Hepatocyte (in vitro differentiated cells): ENCODE measurements around the gene LIMS2. TPM values are rescaled to one million over a fixed set of nuclear protein-coding genes. Genes with fewer than 3 reads are reported as not detected.

ENCODE experiments used
- DNase-seq: peaks from one replicate; pipeline ENCODE4 v3.0.0-alpha.2; 2016; ENCODE audit warnings: low spot score
- H2AFZ ChIP-seq: fragments of 200-600 bp; sonication (generic); 2 replicates; pipeline ENCODE4 v1.6.0; 2016; ENCODE audit warnings: antibody characterized with exemption, mild to moderate bottlenecking
- H3K27ac ChIP-seq: fragments of 200-600 bp; sonication (generic); 2 replicates; pipeline ENCODE4 v1.5.1; 2016; ENCODE audit warnings: mild to moderate bottlenecking
- H3K27me3 ChIP-seq: fragments of 200-600 bp; sonication (generic); 2 replicates; pipeline ENCODE4 v1.6.1; 2016
- H3K36me3 ChIP-seq: fragments of 200-600 bp; sonication (generic); replicated peaks from 2 replicates; pipeline ENCODE4 v1.5.1; 2016; ENCODE audit warnings: low read depth; ENCODE audit not compliant: insufficient read depth
- H3K4me1 ChIP-seq: fragments of 200-600 bp; sonication (generic); 2 replicates; pipeline ENCODE4 v1.5.1; 2016; ENCODE audit warnings: mild to moderate bottlenecking, moderate library complexity; ENCODE audit not compliant: insufficient read depth
- H3K4me2 ChIP-seq: fragments of 200-600 bp; sonication (generic); 2 replicates; pipeline ENCODE4 v1.6.0; 2016
- H3K4me3 ChIP-seq: fragments of 200-600 bp; sonication (generic); 2 replicates; pipeline ENCODE4 v1.5.1; 2016; ENCODE audit warnings: mild to moderate bottlenecking
- H3K79me2 ChIP-seq: fragments of 200-600 bp; sonication (generic); 2 replicates; pipeline ENCODE4 v1.6.0; 2017; ENCODE audit warnings: mild to moderate bottlenecking
- H3K9me2 ChIP-seq: fragments of 200-600 bp; sonication (generic); replicated peaks from 2 replicates; pipeline ENCODE4 v1.6.0; 2017; ENCODE audit warnings: mild to moderate bottlenecking; ENCODE audit not compliant: insufficient read depth
- H3K9me3 ChIP-seq: fragments of 200-600 bp; sonication (generic); 2 replicates; pipeline ENCODE4 v1.5.1; 2016; ENCODE audit warnings: low read depth, mild to moderate bottlenecking
- H4K20me1 ChIP-seq: fragments of 200-600 bp; sonication (generic); 2 replicates; pipeline ENCODE4 v1.6.0; 2016; ENCODE audit warnings: mild to moderate bottlenecking; ENCODE audit not compliant: insufficient read depth, poor library complexity, severe bottlenecking
- EZH2 ChIP-seq: fragments of 200-600 bp; sonication (generic); IDR thresholded peaks from 2 replicates; pipeline ENCODE4 v1.6.1; 2016; ENCODE audit warnings: antibody characterized with exemption, mild to moderate bottlenecking, borderline replicate concordance
- EZH2phosphoT487 ChIP-seq: fragments of 200-600 bp; sonication (generic); IDR thresholded peaks from one replicate; pipeline ENCODE4 v1.6.1; 2018; ENCODE audit warnings: antibody characterized with exemption, mild to moderate bottlenecking, low read depth, moderate library complexity; ENCODE audit not compliant: unreplicated experiment, severe bottlenecking
- WGBS: methylation state at CpG from one replicate; pipeline ENCODE4 v1.1.6; 2016; ENCODE audit warnings: low lambda C conversion rate; ENCODE audit errors: missing lambda C conversion rate; 5-methylcytosine and 5-hydroxymethylcytosine counted together
- polyA plus RNA-seq: library from polyadenylated mRNA; unstranded; fragments of >200 nt; fragmentation: Nextera tagmentation; extraction: Ambion mirVana; gene quantifications from 2 replicates; pipeline ENCODE4 v1.2.1, GENCODE V29; 2016
- total RNA-seq: library from RNA; depleted of rRNA; stranded (reverse); fragments of >200 nt; gene quantifications from 2 replicates; pipeline ENCODE4 v1.2.3, GENCODE V29; 2014
- TF ChIP-seq, protein P1 (sequence below): fragments of 200-600 bp; sonication (generic); IDR thresholded peaks from 2 replicates; pipeline ENCODE4 v1.5.1; 2016; ENCODE audit warnings: antibody characterized with exemption, mild to moderate bottlenecking; ENCODE audit not compliant: poor library complexity

Gene LIMS2
- total and polyA plus RNA-seq, 2 experiments from 2014 or later = 4.0 to 8.3 TPM

DNA sequence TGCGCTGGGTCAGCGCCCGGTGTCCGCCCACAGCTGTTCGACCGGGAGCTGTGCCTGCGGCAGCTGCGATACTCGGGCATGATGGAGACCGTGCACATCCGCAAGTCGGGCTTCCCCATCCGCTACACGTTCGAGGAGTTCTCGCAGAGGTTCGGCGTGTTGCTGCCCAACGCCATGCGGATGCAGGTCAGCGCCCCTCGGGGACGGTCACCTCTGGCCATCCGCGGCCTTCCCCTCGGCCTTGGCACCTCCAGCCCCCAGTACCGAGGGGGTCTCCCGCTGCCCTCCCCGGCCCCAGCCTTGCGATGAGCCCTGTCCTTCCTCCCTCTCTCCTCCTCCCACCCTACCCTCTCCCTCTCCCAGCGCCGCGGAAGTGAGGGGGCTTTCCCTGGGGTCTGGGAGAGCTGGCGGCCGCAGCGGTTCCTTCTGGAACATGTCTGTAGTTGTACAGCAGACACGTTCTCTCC lies 82.5 kb downstream of the LIMS2 start:
- WGBS = 96% methylated on average over 26 of the region's 37 CpGs
- H3K4me3 ChIP-seq = no peak overlapping the region
- no peak overlapping the region for H3K27ac ChIP-seq
- no peaks in the 10 kb centered on the region for H3K9me2 ChIP-seq
- no peak overlapping the region for H3K4me2 ChIP-seq
- H3K27me3 ChIP-seq = no peaks in the 10 kb centered on the region
- no peaks in the 10 kb centered on the region for H4K20me1 ChIP-seq
- H3K79me2 ChIP-seq = no peaks in the 10 kb centered on the region
- no peaks in the 10 kb centered on the region for H3K36me3 ChIP-seq
- H3K4me1 ChIP-seq = no peaks in the 10 kb centered on the region
- no peaks in the 10 kb centered on the region for H3K9me3 ChIP-seq
- TF ChIP-seq EZH2phosphoT487 = no peak
- H2AFZ ChIP-seq = no peak overlapping the region
- DNase-seq = no peak

DNA sequence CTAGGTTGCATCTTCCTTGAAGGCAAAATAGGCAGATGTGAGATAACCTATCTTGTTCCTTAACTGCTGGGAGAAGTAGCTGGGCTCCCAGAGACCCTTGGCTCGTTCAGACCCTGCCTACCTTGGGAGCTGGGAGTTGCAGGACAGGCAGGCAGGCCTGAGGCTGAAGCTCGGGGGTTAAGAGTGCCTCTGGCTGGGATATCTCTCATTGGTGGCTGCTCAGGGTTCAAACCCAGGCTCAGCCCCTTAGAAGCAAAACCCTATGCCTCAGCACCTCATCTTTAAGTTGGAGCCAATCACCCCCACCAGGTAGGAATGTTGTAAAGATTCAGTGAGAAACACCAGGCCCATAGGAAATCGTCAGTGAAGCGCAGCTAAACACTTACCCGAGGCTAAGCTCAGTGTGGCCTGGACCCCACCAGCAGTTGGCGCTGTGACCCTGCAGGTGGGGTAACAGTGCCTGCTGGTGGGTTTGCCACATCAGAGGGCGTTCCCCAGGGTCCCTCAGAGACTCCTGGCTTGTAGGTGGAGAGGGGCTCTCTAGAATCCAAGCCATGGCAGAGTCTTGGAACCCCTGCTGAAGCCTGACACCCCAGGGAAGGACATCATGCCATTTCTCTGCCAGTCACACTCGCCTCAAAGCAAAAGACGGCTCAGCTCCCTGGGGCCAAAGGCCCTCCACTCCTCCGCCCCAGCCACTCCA lies 84.0 kb downstream of the LIMS2 start:
- Histone ChIP-seq H3K9me2 (no peaks in the 10 kb centered on the region), H3K79me2 (no peaks in the 10 kb centered on the region), H3K4me1 (no peaks in the 10 kb centered on the region), H3K9me3 (no peaks in the 10 kb centered on the region), H3K27me3 (no peaks in the 10 kb centered on the region), H3K4me3 (no peak overlapping the region), H3K36me3 (no peaks in the 10 kb centered on the region), H2AFZ (no peak overlapping the region), H3K27ac (no peak overlapping the region), H4K20me1 (no peaks in the 10 kb centered on the region), H3K4me2 (no peak overlapping the region)
- TF ChIP-seq EZH2 (no peak), EZH2phosphoT487 (no peak)
- TF ChIP-seq, protein P1, sequence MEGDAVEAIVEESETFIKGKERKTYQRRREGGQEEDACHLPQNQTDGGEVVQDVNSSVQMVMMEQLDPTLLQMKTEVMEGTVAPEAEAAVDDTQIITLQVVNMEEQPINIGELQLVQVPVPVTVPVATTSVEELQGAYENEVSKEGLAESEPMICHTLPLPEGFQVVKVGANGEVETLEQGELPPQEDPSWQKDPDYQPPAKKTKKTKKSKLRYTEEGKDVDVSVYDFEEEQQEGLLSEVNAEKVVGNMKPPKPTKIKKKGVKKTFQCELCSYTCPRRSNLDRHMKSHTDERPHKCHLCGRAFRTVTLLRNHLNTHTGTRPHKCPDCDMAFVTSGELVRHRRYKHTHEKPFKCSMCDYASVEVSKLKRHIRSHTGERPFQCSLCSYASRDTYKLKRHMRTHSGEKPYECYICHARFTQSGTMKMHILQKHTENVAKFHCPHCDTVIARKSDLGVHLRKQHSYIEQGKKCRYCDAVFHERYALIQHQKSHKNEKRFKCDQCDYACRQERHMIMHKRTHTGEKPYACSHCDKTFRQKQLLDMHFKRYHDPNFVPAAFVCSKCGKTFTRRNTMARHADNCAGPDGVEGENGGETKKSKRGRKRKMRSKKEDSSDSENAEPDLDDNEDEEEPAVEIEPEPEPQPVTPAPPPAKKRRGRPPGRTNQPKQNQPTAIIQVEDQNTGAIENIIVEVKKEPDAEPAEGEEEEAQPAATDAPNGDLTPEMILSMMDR = peak; percentile 68
- 52% methylated on average over 10 of the region's 10 CpGs for WGBS
- DNase-seq = peak; percentile 69

DNA sequence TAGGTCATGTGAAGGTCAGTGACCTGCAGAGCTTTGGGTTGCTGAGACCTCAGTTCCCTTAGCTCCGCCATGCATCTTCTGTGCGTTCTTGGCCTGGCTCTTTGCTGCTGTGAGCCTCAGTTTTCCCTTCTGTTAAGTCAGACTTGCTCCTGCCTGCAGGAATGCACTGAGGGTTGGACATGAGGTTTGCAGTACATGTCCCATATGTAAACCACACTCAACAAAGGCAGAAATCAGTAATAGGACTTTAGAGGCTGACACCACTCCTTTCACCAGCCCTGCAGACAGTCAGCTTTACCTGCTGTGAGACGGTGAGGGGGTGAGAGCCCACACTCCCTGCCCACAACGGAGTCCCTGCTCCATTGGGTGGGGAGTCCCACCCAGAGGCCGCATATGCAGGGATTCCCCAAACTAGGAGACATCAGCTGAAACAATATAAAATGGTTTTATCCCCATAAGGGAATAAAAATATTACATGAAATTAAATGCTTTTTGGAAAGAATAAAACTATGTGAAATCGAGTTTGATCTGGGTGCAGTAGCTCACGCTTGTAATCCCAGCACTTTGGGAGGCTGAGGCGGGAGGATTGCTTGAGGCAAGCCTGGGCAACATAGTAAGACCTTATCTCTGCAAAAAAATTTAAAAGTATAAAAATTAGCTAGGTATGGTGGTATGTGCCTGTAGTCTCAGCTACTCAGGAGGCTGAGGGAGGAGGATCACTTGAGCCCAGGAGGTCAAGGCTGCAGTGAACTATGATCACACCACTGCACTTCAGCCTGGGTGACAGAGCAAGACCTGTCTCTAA lies 84.7 kb downstream of the LIMS2 start:
- Histone ChIP-seq H2AFZ (no peak overlapping the region), H3K4me1 (no peaks in the 10 kb centered on the region), H3K27me3 (no peaks in the 10 kb centered on the region), H3K4me3 (no peak overlapping the region), H3K4me2 (no peak overlapping the region), H3K27ac (no peak overlapping the region), H3K9me2 (no peaks in the 10 kb centered on the region), H3K9me3 (no peaks in the 10 kb centered on the region), H3K79me2 (no peaks in the 10 kb centered on the region), H4K20me1 (no peaks in the 10 kb centered on the region), H3K36me3 (no peaks in the 10 kb centered on the region)
- TF ChIP-seq, protein P1 = no peak
- no peak for TF ChIP-seq EZH2phosphoT487
- TF ChIP-seq EZH2 = no peak
- WGBS = 89% methylated on average over 8 of the region's 8 CpGs
- no peak for DNase-seq

DNA sequence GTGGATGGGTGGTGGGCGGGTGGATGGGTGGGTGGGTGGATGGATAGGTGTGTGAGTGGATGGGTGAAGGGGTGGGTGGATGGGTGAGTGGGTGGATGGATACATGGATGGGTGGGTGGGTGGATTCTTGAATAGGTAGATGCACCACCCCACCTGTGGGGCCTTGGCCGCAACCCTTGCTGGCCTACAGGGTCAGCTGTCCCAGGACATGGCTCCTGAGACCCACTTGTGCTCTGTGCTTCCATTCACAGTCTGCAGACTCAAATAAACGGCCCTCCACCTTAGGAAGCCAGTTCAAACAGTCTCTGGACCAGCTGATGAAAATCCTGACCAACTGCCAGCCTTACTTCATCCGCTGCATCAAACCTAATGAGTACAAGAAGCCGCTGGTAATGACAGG lies 85.5 kb downstream of the LIMS2 start:
- Histone ChIP-seq H3K27me3 (no peaks in the 10 kb centered on the region), H3K27ac (no peak overlapping the region), H3K9me3 (no peaks in the 10 kb centered on the region), H2AFZ (no peak overlapping the region), H3K36me3 (no peaks in the 10 kb centered on the region), H3K4me3 (no peak overlapping the region), H3K4me1 (no peaks in the 10 kb centered on the region), H4K20me1 (no peaks in the 10 kb centered on the region), H3K4me2 (no peak overlapping the region), H3K9me2 (no peaks in the 10 kb centered on the region), H3K79me2 (no peaks in the 10 kb centered on the region)
- WGBS = 85% methylated on average over 4 of the region's 5 CpGs
- TF ChIP-seq EZH2phosphoT487 = no peak
- DNase-seq = no peak
